Left colon (tissue), 2 donors: ENCODE measurements around the gene C1orf210. TPM values are rescaled to one million over a fixed set of nuclear protein-coding genes. Genes with fewer than 3 reads are reported as not detected.

Source experiments
- ATAC-seq: fragments of 200-7000 bp; cut with Tn5 transposase; one replicate; pipeline ENCODE4 v1.9.1; 2020; ENCODE audit warnings: mild to moderate bottlenecking, moderate library complexity
- DNase-seq, 2 donors: peaks; one replicate each; pipeline ENCODE4 v3.0.0-alpha.2; 2020
- intact Hi-C, 2 donors: fragments of 100-400 bp; cut with DNase I in 1 of 2; cut with micrococcal nuclease in 1 of 2; formaldehyde crosslinking; loops; one replicate each; pipeline versions ENCODE4 v1.11.2 to v1.14.0; 2022; cut with DNase I, micrococcal nuclease
- total RNA-seq, 2 donors: library from RNA; stranded (reverse); fragmentation: NEBNext Ultra II Directional; extraction: Animal tissue kit (Norgen Biotek cat#: 25700); gene quantifications; one replicate each; pipeline ENCODE4 v1.2.1, GENCODE V29; 2021
- donor health status: DM: no; HTN: no; CAD: no.
- donor health status: DM: yes; HTN: yes; CAD: no.

Gene C1orf210
- total RNA-seq, 2 donors from 2014 or later, result 76.9 to 97.8 TPM

DNA sequence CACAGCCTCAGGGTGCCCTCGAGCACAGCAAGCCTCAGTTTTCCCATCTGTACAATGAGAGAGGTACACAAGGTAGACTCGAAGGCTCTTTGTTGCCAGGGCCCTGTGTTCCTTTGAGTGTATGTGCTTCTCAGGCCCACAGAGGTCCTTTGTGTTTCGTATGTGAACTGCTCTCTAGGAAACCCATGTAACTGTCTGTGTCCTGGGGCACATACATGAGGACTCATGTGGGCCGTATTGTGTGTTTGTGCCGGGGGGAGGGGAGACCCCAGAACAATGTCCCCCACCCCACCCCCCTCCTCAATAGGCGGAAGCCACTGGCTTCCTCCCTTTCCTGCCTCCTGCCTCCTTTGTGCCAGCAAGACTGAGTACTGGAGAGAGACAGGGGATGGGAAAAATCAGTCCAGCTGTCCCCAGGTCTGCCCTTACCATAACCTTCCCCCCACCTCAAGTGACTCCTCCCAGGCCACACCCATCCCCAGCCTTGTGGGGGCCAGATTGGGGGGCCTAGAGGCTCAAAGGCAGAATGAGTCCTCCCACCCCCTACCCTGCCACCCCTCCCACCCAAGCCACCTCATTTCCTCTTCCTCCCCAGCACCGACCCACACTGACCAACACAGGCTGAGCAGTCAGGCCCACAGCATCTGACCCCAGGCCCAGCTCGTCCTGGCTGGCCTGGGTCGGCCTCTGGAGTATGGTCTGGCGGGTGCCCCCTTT is 15.2 kb upstream of the C1orf210 start, which contains the start of gene TIE1:
TSS of gene TIE1 (plus strand) at position 605 of the 717 bp plus-strand sequence. CDS start at position 695, 90 bp downstream.
- intact Hi-C loops, result no loop called here
- ATAC-seq, result no peak
- no peak for DNase-seq

DNA sequence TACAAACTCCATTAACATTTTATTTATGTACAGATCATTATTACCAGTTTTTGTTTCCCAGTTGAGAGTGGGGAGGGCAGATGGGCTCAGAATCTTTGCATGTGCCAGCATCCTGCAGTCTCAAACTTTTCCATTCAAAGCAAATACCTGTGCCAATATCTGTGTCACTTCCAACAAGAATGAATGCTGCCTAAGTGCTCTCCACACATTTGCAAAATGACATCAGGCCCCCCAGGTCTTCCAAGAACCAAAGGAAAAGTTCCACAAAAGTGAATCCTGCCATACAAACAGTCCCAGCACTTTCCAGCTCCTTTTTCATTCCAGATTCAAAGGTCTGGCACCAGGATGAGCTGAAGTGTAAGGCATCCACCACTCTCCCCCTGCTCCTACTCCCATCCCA is 13.7 kb upstream of the C1orf210 start:
- DNase-seq (no peak), ATAC-seq (no peak)
- intact Hi-C loops, result no loop called here

DNA sequence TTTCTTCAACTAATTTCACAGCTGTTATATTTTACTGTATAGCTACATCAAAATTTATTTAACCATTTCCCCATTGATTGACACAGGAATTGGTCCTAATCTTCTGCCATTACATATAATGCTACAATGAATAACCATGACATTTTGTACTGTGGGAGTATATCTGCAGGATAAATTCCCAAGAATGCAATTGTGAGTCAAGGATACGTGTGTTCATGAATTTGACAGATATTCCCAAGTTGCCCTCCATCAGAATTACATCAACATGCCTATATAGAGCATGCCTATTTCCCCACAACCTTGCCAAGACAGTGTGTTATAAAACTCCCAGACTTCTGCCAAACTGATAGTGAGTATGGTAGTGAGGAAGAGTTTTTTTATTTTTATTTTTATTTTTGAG is 12.7 kb upstream of the C1orf210 start:
- ATAC-seq, result no peak
- intact Hi-C loops, result no loop called here
- no peak for DNase-seq

DNA sequence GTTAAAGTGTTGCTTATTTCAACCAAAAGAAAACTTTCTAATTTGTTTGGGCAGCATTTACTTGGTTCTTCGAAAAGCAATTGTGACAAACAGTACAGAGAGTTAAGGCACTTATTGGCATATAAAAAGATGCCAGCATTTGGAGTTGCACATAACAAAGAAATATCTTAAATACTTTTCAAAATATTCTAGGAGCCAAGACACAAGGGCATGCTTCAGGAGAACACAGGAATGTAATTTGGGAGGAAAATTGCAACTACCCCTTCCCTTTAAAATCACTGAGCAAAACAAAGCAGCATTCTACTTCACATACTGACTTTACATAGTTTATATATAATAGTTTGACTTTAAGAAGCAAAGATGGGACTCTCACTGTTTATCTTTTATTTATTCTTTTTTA is 10.8 kb upstream of the C1orf210 start:
- ATAC-seq, result no peak

DNA sequence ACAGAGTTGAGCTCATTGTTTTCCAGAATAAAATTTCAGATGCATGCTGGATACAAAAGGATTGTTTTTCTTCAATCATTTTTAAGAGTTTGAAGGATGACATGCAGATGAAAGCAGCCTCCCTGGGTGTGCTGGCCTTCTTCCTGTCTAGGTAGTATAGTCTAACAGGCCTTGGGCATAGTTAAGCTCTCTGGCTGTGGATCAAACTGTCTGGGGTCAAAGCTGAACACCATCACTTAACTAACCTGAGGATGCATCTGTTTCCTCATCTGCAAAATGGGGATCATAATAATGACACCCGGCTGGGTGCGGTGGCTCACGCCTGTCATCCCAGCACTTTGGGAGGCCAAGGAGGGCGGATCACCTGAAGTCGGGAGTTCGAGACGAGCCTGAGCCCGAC is 9.4 kb upstream of the C1orf210 start:
- ATAC-seq (no peak), DNase-seq (no peak)
- intact Hi-C loops, result no loop called here

More for the DNA sequence above, 10.8 kb upstream of the C1orf210 start:
- intact Hi-C loops, result no loop called here
- no peak for DNase-seq

DNA sequence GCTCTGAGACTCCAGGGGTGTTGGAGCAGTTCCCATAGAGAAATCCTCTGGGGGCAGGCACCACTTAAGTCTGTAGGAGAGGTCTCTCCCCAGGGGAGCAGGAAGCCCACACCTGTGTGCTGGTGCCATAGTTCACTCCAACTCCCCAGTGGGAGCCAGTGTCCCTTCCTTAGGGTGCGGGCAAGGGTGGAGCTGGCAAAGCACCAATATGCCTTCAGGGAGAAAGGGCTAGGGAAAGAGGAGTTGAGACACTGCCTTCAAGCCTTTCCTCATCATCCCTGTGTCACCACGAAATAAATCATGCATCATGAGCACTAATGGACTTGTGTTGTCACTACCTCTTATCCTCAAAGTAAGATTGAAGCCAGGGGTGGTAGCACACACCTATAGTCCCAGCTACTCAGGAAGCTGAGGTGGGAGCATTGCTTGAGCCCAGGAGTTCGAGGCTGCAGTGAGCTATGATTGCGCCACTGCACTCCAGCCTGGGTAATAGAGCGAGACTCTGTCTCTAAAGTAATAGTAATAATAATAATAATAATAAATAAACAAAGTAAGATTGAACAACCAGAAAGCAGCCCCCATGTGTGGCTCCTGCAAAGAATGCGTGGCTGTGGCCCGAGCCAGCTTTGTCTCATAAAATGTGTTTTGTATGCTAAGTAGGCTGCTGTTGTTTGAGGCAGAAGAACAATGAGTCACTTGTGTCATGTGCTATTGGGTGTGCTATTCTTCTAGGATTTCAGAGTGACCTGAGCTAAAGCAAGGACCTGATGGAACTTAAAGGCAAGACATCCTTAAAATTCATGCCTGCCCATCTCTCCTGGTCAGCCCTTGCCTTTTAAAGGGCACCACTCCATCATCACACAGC is 8.7 kb upstream of the C1orf210 start:
- peak; percentile 74 to 79 for DNase-seq
- intact Hi-C loops, result no loop called here
- peak; percentile 79 for ATAC-seq

DNA sequence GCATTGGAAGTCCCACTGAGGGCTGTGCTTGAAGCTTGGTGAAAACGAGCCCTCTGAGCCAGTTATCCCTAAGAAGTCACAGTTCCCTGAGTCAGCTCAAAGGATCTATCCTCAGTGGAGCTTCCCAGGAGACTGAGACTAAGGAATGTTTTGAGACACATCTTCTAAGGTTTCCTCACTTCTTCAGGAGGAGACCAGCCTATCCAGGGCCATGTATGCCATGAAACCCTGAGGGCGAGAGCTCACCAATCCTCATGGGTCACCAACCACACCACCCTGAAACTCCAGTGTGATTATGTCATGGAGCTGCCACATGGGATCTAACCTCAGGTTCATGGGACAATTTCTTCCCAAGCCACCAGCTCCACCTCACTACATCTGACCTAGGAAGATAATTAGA is 7.8 kb upstream of the C1orf210 start:
- ATAC-seq, result no peak
- intact Hi-C loops, result no loop called here
- DNase-seq, result no peak

DNA sequence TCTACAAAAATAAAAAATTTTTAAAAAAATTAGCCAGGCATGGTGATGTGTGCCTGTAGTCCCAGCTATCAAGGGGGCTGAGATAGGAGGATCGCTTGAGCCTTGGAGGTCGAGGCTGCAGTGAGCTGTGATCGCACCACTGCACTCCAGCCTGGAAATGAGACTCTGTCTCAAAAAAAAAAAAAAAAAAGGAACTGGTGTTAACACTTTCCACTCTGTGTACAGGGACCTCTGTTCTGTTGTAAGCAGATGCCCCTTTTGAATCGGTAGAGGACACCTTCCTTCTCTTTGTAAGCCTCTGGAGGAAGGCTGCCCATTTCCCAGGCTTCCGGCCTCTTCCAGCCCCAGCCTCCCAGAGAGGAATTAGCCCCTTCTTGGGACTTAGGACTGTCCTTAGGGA is 7.3 kb upstream of the C1orf210 start:
- ATAC-seq (no peak), DNase-seq (no peak)
- intact Hi-C loops, result no loop called here

DNA sequence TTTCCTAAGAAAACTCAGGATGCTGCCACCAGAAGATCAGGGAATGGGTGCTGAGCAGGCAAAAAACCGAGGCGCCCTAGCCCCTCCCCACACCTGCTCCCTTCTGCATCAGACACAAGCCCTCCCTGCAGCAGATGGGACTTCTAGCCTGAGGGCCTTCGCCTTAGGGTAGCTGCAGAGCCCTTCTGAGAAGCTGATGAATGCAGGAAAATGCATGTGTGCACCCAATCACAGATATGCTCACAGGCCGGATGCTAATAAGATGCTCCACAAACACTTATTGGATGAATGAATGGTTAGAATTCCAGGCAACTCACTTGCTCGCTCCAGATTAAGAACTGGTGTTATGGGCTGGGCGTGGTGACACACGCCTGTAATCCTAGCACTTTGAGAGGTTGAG is 6.8 kb upstream of the C1orf210 start:
- intact Hi-C loops, result no loop called here
- DNase-seq, result no peak
- ATAC-seq, result no peak

DNA sequence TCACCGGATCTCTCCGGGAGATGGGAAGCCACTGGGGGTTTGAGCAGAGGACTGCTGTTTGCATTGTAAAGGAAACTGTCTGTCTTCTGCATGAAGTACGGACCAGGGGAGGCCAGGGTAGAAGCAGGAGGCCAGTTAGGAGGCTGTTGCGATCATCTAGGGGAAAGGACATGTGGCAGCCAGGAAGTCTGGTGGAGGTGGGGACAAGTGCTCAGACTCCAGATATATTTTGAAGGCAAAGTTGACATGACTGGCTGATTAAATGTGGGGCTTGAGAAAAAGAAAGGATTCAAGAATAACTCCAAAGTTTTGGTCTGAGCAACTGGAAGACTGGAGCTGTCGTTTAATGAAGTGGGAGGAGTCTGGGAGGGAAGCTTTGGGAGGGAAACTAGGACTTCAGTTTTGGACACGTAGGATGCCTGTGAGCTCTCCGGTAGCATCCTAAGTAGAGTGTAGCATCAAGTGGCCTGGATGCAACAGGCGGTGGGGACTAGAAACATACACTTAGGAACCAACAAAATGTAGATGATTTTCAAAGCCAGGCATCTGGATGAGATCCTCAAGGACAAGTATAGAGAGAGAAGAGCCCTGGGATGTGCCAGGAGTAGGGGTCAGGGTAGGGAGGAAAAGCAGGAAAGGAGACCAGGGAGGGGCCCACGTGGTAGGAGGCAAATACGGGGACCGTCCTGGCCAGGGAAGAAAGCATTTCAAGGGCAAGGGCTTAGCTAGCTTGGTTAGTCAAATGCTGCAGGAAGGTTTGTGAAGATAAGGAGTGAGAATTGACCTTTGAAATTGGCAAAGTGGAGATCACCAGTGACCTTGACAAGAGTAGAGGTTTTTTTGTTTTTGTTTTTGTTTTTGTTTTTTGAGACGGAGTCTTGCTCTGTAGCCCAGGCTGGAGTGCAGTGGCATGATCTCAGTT is 3.7 kb upstream of the C1orf210 start:
- intact Hi-C loops, result no loop called here
- DNase-seq, result no peak
- ATAC-seq, result no peak

DNA sequence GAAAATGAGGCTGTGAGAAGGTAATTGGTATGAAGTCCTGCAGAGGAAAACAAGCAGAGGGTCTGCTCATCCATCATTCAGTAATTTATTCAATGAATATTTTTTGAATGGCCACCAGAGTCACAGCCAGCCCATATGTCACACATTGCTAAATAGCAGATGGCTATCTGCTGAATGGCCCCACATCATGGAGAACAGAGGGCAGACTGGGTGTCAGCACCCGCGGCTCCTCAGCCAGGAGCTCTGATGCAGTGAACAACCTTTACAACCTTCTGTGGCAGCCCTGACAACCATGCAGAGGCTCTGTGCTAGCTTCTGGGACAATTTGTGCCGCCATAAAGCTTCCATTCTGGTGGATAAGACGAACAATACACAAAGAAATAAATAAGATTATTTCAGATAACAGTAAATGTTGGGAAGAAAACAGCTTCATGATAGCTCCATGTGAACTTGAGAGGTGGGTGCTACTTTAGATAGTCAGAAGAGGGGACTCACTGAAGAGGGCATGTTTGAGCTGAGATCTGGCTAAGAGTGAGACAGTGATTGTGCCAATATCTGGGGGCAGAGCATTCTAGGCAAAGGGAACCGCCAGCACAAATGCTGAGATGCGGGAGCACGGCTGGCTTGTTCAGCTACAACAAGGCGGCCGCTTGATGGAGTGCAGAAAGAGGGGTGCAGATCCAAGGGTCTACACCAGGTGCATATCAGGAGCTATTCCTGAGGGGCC is 2.8 kb upstream of the C1orf210 start:
- ATAC-seq (no peak), DNase-seq (peak in 1 of 2 donors; percentile 23)
- intact Hi-C loops, result no loop called here

DNA sequence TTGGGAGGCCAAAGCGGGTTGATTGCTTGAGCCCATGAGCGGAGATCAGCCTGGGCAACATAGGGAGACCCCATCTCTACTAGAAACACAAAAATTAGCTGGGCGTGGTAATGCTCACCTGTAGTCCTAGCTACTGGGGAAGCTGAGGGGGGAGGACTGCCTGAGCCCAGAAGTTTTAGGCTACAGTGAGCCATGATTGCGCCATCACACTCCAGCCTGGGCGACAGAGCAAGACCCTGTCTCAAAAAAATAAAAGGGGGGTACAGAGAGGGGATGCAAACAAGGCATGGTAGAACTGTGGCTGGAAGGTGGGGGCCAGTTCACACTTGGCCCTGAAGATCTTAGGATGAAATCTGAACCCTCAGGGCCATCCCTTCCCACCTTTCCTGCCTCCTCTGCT is 1.2 kb upstream of the C1orf210 start:
- ATAC-seq (no peak), DNase-seq (peak in 1 of 2 donors; percentile 17)
- intact Hi-C loops, result no loop called here

DNA sequence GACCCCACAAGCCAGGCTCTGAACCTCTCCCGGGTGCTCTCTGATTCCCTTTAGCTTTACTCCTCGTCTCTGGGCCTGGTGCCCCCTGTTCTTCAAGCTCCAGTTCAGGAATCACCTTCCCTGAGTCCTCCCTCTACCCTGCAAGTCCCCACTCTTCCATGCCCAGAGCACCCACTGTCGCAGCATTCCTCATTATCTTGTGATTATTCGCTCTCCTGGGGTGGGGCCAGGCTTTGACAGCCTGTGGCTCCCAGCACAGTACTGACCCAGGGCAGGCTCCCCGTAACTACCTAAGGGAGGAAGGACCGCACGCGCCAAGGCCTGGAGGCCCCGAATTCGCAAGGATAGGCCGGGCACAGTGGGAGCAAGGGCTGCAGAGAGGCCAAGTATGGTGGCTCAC is 734 bp upstream of the C1orf210 start:
- intact Hi-C loops, result no loop called here
- DNase-seq, result peak in 1 of 2 donors; percentile 42
- ATAC-seq, result peak; percentile 27

DNA sequence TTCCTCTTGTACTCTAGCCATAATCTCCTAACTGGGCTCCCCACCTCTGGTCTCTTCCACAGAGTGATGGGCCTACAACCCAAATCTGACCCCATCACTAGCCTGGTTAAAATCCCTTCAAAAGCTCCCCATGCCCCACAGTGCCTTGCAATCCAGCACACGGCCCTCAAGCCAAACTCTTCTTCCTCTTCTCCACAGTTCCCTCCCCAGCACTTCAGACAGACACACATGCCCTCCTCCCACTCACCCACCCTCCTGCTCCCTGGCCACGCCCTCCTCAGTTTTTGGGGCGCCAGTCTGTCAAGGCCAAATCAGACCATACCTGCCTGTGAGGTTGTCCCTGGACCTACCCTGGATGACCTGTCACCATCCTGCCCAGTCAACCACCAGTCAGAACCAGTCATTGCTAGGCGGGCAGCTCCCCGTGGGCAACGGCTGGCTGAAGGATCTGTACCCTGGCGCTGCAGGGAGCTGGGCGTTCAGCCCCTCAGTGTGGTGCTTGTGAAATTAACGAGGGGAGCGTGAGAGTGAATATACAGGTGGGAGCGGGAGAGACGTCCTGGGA is 753 bp downstream of the C1orf210 start:
- ATAC-seq, result peak; percentile 40
- intact Hi-C loops, result no loop called here

DNA sequence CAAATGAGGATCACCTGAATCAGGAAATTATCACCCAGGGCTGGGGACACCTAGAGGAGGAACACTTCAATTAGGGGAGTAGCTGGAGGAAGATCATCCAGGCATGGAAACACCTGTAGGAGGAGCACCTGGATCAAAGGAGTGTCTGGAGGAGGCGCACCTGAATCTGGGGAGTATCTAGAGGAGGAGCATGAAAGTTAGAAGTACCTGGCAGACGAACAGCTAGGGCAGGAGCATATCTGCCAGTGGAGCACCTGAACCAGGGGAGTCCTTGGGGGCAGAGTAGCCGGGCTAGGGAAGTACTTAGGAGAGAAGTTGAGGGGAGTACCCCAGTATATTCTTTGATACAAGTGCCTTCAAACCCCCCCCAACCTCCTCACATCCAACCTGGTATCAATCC is 1.3 kb downstream of the C1orf210 start:
- ATAC-seq (peak; percentile 19), DNase-seq (peak in 1 of 2 donors; percentile 12)

More for the DNA sequence above, 753 bp downstream of the C1orf210 start:
- peak in 1 of 2 donors; percentile 37 for DNase-seq

DNA sequence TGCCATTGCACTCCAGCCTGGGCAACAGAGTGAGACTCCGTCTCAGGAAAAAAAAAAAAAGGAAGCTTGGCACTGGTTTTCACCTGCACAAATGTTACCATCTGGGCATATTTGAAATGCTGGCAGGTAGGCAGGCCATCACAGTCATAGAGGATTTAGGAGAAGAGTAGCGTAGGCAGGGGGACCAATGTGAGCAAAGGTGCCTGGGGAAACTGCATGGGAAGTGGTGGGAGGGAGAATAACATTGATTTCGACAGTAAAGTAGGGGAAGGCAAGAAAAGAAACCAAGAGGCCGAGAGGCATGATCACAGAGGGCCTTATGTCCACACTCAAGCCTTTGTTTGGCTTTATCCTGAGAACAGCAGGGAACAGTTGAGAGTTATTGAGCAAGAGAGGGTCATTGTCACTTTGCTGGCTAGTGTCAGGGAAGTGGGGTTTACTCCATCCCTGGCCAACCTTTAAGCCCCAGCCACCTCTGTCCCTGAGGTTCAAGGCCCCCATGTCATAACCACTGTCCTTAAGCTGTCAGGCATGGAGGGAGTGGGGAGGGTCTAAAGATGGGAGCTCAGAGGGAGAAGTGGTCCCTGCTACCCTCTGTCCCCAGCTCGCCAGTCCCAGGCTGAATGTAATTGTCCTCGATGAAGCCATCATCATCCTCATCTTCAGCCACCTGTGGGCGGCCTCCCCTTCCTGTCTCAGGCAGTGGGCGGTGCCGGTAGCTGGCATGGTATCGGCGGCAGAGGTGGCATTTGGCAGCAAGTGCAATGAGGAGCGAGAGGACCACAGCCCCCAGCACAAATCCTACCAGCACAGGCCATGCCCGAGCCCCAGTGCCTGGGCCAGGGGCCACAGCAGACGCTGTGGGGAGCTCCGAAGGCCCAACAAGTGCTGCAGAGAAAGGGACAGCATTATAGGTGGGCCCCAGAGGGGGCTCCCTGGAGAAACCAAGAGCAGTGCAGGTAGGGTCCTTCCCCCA is 2.9 kb downstream of the C1orf210 start:
- intact Hi-C loops, result no loop called here
- no peak for DNase-seq

More for the DNA sequence above, 1.3 kb downstream of the C1orf210 start:
- intact Hi-C loops, result no loop called here

DNA sequence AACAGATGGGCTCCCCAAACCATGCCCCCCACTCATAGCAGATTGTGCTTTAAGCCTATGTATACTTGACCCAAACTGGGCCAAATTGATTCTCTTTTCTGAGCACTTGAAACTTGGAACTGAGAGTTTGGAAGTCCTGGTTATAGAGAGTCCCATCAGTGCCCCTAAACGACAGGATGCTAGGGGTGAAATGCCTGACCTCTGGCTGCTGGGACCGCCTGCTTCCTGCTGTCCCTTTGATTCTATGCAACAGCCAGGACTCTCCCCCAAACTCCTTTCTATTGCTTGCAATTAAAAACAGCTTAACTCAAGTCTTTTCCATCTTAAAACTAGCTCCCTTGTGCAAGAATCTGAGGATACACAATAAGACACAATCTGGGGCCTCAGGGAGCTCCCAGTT is 4.7 kb downstream of the C1orf210 start:
- DNase-seq (no peak), ATAC-seq (no peak)
- intact Hi-C loops, result no loop called here

More for the DNA sequence above, 2.9 kb downstream of the C1orf210 start:
- ATAC-seq, result no peak
